MM.1S (cell line): ENCODE measurements around the gene ANKRD12.

ENCODE experiments used
- EZH2 ChIP-seq: fragments of 300-600 bp; sonication (generic); optimal IDR thresholded peaks from 2 replicates; pipeline ENCODE3; 2017; ENCODE audit warnings: low read depth, mild to moderate bottlenecking, antibody characterized with exemption, low read length, mixed read lengths
- EZH2phosphoT487 ChIP-seq: fragments of 300-600 bp; sonication (generic); IDR thresholded peaks from 2 replicates; pipeline ENCODE4 v1.6.1; 2018; ENCODE audit warnings: antibody characterized with exemption, low read length
- TF ChIP-seq, protein P1 (sequence below): fragments of 300-600 bp; sonication (generic); IDR thresholded peaks from 2 replicates; pipeline ENCODE4 v1.5.1; 2016; ENCODE audit warnings: antibody characterized with exemption, low read length, mixed read lengths

- TF ChIP-seq, protein P1, sequence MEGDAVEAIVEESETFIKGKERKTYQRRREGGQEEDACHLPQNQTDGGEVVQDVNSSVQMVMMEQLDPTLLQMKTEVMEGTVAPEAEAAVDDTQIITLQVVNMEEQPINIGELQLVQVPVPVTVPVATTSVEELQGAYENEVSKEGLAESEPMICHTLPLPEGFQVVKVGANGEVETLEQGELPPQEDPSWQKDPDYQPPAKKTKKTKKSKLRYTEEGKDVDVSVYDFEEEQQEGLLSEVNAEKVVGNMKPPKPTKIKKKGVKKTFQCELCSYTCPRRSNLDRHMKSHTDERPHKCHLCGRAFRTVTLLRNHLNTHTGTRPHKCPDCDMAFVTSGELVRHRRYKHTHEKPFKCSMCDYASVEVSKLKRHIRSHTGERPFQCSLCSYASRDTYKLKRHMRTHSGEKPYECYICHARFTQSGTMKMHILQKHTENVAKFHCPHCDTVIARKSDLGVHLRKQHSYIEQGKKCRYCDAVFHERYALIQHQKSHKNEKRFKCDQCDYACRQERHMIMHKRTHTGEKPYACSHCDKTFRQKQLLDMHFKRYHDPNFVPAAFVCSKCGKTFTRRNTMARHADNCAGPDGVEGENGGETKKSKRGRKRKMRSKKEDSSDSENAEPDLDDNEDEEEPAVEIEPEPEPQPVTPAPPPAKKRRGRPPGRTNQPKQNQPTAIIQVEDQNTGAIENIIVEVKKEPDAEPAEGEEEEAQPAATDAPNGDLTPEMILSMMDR: no peak
- TF ChIP-seq EZH2 (no peak), EZH2phosphoT487 (no peak)
These were observed 31.2 kb upstream of the ANKRD12 start for GRCh38 chr18:9105420-9105819.
